Measurements from ENCODE around the gene HPS3. TPM values are rescaled to one million over a fixed set of nuclear protein-coding genes. Genes with fewer than 3 reads are reported as not detected.

The HPS3 gene
- total and polyA plus RNA-seq, 2 of the 4 experiments (the other 2 are of a cell fraction) = 15.2 to 24.2 TPM

DNA sequence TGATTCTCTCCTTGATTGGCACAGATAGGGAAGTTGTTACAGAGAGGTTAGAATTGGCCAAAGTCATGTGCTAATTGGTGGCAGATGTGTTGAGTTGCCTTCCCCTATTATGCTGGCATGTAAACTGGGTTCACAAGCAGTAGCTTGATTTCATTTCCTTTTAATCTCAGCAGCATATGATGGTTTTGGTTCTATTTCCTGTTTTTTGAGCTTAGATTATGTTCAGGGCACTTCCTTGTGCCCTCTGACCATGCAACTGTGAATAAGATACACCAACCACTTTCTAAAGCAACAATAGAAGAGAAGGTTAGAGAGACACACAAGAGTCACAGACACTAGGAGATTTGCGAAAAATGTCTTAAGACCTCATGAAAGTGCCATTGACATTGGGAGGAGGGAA is 16.5 kb downstream of the HPS3 start:
- dilution Hi-C loops (cut with HindIII; ENCODE audit: low sequenced_read_pairs, unreplicated experiment) (no loop called here), intact Hi-C loops (cut with micrococcal nuclease) (no loop called here), in situ Hi-C loops (cut with MboI; ENCODE audit: low sequenced_read_pairs) (no loop called here)
- H3K9ac ChIP-seq (ENCODE audit: low read depth, low read length) = no peak overlapping the region
- no peak overlapping the region for H3K18ac ChIP-seq (ENCODE audit: low read depth, low read length)
- WGBS, 2 experiments (ENCODE audit: extremely low coverage in 2 of 2, insufficient read length in 1 of 2) = 89% methylated on average over 1 of the region's 1 CpG; no CpG with 5 or more reads in 1 of the 2 experiments
- no TSS peak for BruUV-seq (replicated peaks)
- H3K4me3 ChIP-seq (ENCODE audit: insufficient read depth, low read depth, low read length) = no peak overlapping the region
- CTCF ChIA-PET = no interaction called here
- H2AFZ ChIP-seq (replicated peaks; ENCODE audit: low read length, poor library complexity) = no peak overlapping the region
- no peak overlapping the region for H3K27ac ChIP-seq (ENCODE audit: insufficient read depth, low read length)
- no peak overlapping the region for H3K14ac ChIP-seq (replicated peaks; ENCODE audit: low read depth, low read length)
- peaks cover 0 to 15% of the 10 kb centered on the region in 2 experiments; a peak in 3 of 4 replicates for H3K79me1 ChIP-seq (ENCODE audit: low read depth in 1 of 2, low read length in 2 of 2)
- H3K4me1 ChIP-seq (ENCODE audit: control insufficient read depth, insufficient read depth, low read length) = no peaks in the 10 kb centered on the region
- no peaks in the 10 kb centered on the region; the same call in 1 of the 2 replicates for H3K9me1 ChIP-seq (ENCODE audit: insufficient read depth, low read length)
- no peak overlapping the region for H2AK5ac ChIP-seq (ENCODE audit: low read depth, low read length)
- H4K8ac ChIP-seq (ENCODE audit: low read depth in 2 of 2, low read length in 2 of 2) = no peak overlapping the region
- no peak overlapping the region for H2BK5ac ChIP-seq (ENCODE audit: low read depth, low read length, poor library complexity, severe bottlenecking)
- POLR2A ChIA-PET (ENCODE audit: unreplicated experiment) = no interaction called here
- H3K36me3 ChIP-seq (ENCODE audit: control insufficient read depth, insufficient read depth, low read length) = peaks cover 20% of the 10 kb centered on the region
- TF ChIP-seq CHD1 (IDR thresholded peaks at IDR 0.05; ENCODE audit: low read depth, low read length) = no peak
- TF ChIP-seq MAZ (IDR thresholded peaks at IDR 0.05; ENCODE audit: borderline replicate concordance, low read depth, low read length) = no peak
- TF ChIP-seq, protein P1, sequence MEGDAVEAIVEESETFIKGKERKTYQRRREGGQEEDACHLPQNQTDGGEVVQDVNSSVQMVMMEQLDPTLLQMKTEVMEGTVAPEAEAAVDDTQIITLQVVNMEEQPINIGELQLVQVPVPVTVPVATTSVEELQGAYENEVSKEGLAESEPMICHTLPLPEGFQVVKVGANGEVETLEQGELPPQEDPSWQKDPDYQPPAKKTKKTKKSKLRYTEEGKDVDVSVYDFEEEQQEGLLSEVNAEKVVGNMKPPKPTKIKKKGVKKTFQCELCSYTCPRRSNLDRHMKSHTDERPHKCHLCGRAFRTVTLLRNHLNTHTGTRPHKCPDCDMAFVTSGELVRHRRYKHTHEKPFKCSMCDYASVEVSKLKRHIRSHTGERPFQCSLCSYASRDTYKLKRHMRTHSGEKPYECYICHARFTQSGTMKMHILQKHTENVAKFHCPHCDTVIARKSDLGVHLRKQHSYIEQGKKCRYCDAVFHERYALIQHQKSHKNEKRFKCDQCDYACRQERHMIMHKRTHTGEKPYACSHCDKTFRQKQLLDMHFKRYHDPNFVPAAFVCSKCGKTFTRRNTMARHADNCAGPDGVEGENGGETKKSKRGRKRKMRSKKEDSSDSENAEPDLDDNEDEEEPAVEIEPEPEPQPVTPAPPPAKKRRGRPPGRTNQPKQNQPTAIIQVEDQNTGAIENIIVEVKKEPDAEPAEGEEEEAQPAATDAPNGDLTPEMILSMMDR (conservative IDR thresholded peaks at IDR 0.05; ENCODE audit: low read depth, low read length) = no peak
- TF ChIP-seq RAD21 (IDR thresholded peaks at IDR 0.05; ENCODE audit: low read length) = no peak
- no peak for TF ChIP-seq NFE2L2 (IDR thresholded peaks at IDR 0.05; ENCODE audit: low read depth, low read length)
- H2BK15ac ChIP-seq (ENCODE audit: low read depth, low read length) = no peak overlapping the region
- no peak overlapping the region for H4K5ac ChIP-seq (ENCODE audit: low read depth, low read length)
- DNase-seq (no peak), ATAC-seq (ENCODE audit: low read depth) (no peak)
- no peaks in the 10 kb centered on the region for H3K9me3 ChIP-seq (ENCODE audit: control insufficient read depth, insufficient read depth, low read length)
- H2AK9ac ChIP-seq (replicated peaks; ENCODE audit: low read depth, low read length, poor library complexity) = no peak overlapping the region
- no peak overlapping the region for H3K23ac ChIP-seq (ENCODE audit: low read depth, low read length)
- H3K56ac ChIP-seq (ENCODE audit: extremely low read depth, insufficient read depth, low read length) = no peak overlapping the region
- no peak overlapping the region for H3K4ac ChIP-seq (ENCODE audit: low read depth, low read length)
- H4K91ac ChIP-seq (ENCODE audit: insufficient read depth, low read depth, low read length) = no peak overlapping the region
- no peak overlapping the region for H3K4me2 ChIP-seq (ENCODE audit: low read depth, low read length)
- H2BK20ac ChIP-seq (ENCODE audit: low read depth, low read length) = no peak overlapping the region
- no peaks in the 10 kb centered on the region for H3K27me3 ChIP-seq (ENCODE audit: control insufficient read depth, insufficient read depth, low read length)
- H2BK120ac ChIP-seq (ENCODE audit: low read depth, low read length) = no peak overlapping the region
- no peaks in the 10 kb centered on the region for H4K20me1 ChIP-seq (ENCODE audit: insufficient read depth, low read length)

Data from IMR-90 (cell line).